Mesothelial cell of epicardium (in vitro differentiated cells): ENCODE results near the gene TYK2. TPM values are rescaled to one million over a fixed set of nuclear protein-coding genes. Genes with fewer than 3 reads are reported as not detected.
"Not testable (repeated sequence)": the region's sequence is repeated elsewhere in the genome, so short reads cannot be mapped to it uniquely, and the experiment has no call there.

Experiments
- DNase-seq, 2 experiments: peaks; one replicate each; pipeline ENCODE4 v3.0.0; 2021; ENCODE audit warnings: low spot score in 2 of 2; ENCODE audit not compliant: unreplicated experiment in 2 of 2
- H3K27ac Mint-ChIP-seq: 2 replicates; pipeline ENCODE4 v1.8.0; 2021; ENCODE audit warnings: mixed read lengths
- H3K27me3 Mint-ChIP-seq: 2 replicates; pipeline ENCODE4 v1.8.0; 2021; ENCODE audit warnings: low read depth, mixed read lengths
- H3K36me3 Mint-ChIP-seq: 2 replicates; pipeline ENCODE4 v1.8.0; 2021; ENCODE audit warnings: mixed read lengths
- H3K4me1 Mint-ChIP-seq: 2 replicates; pipeline ENCODE4 v1.8.0; 2021; ENCODE audit warnings: mixed read lengths
- H3K4me3 Mint-ChIP-seq: 2 replicates; pipeline ENCODE4 v1.8.0; 2021; ENCODE audit warnings: mild to moderate bottlenecking, moderate library complexity, mixed read lengths
- H3K9me3 Mint-ChIP-seq: 2 replicates; pipeline ENCODE4 v1.8.0; 2021; ENCODE audit warnings: mixed read lengths
- total RNA-seq: library from RNA; stranded (reverse); gene quantifications from 3 replicates; pipeline ENCODE4 v1.2.1, GENCODE V29; 2021
- TF ChIP-seq, protein P1 (sequence below): fragments of 200-600 bp; sonication (generic); IDR thresholded peaks from one replicate; pipeline ENCODE4 v1.5.0; 2021; ENCODE audit warnings: antibody characterized with exemption; ENCODE audit not compliant: unreplicated experiment

Gene TYK2
- total RNA-seq, 1 donor from 2014 or later: 142 TPM

DNA sequence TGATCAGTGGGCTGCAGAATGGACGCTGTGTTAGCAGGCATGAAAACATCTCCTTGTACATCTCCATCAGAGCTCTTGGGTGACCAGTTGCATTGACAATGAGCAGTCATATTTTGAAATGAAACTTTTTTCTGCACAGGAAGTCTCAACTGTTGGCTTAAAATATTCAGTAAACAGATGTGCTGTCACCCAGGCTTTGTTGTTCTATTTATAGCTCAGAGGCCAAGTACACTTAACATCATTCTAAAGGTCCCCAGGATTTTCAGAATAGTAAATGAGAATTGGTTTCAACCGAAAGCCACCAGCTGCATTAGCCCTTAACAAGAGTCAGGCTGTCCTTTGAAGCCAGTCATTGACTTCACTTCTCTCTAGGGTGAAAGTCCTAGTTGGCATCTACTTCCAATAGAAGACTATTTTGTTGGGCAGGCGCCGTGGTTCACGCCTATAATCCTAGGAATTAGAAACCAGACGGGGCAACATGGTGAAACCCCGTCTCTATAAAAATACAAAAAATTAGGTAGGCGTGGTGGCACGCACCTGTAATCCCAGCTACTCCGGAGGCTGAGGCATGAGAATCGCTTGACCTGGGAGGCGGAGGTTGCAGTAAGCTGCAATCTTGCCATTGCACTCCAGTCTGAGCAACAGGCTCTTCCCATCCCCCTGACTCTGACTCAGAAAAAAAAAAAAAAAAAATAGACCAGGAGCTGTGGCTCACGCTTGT, 32.0 kb upstream of the TYK2 start:
- TF ChIP-seq, protein P1, sequence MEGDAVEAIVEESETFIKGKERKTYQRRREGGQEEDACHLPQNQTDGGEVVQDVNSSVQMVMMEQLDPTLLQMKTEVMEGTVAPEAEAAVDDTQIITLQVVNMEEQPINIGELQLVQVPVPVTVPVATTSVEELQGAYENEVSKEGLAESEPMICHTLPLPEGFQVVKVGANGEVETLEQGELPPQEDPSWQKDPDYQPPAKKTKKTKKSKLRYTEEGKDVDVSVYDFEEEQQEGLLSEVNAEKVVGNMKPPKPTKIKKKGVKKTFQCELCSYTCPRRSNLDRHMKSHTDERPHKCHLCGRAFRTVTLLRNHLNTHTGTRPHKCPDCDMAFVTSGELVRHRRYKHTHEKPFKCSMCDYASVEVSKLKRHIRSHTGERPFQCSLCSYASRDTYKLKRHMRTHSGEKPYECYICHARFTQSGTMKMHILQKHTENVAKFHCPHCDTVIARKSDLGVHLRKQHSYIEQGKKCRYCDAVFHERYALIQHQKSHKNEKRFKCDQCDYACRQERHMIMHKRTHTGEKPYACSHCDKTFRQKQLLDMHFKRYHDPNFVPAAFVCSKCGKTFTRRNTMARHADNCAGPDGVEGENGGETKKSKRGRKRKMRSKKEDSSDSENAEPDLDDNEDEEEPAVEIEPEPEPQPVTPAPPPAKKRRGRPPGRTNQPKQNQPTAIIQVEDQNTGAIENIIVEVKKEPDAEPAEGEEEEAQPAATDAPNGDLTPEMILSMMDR: no peak
- Mint-ChIP-seq H3K27me3 (peaks cover 88% of the 10 kb centered on the region), H3K9me3 (no peaks in the 10 kb centered on the region), H3K27ac (no peak overlapping the region), H3K4me1 (peaks cover 3% of the 10 kb centered on the region), H3K36me3 (no peaks in the 10 kb centered on the region), H3K4me3 (no peak overlapping the region)
- no peak for DNase-seq

DNA sequence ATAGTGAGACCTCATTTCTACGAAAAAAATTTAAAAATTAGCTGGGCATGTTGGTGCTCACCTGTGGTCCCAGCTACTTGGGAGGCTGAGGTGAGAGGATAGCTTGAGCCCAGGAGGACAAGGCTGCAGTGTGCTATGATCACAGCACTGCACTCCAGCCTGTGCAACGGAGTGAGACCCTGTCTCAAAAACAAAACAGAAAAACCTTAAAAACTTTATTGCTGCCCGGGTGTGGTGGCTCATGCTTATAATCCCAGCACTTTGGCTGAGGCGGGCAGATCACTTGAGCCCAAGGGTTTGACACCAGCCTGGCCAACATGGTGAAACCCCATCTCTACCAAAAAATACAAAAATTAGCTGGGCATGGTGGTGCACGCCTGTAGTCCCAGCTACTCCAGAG, 30.9 kb upstream of the TYK2 start:
- peaks cover 87% of the 10 kb centered on the region for H3K27me3 Mint-ChIP-seq
- not testable (repeated sequence) for H3K4me3 Mint-ChIP-seq, DNase-seq, H3K36me3 Mint-ChIP-seq, H3K4me1 Mint-ChIP-seq, H3K9me3 Mint-ChIP-seq, H3K27ac Mint-ChIP-seq

DNA sequence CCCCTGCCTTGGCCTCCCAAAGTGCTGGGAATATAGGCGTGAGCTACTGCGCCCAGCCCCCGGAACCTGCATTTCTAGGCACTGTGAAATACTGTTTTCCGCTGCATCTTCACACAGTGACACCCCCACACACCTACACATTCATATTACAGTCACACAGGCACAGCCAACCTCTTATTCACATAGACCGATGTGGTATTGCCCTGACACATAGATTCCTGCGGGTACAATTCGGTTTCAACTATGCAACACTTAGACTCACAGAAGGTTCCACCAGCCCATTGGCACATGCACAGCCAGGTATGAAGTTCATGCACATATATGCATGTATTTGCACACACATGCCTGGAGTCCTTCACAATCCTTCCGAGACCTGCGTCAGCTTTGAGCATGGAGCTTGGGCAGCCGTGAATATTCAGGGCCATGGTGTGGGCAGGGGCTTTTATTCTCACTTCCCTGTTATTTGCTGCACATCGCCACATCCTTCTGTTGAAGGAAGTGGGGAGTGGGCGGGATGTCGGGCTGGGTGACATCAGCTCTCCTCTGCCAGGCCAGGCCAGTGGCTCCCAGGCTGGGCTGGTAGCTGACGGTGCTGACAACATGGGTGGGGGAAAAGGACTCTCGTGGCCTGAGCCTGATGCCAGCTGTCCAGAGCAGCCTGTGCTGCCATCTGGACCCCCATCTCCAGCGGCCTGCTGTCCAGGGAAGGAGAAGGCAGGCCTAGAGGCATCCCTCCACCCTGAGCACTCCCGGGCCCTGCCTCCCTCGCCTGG, 28.3 kb upstream of the TYK2 start:
- DNase-seq: no peak
- Mint-ChIP-seq H3K27me3 (peaks cover 88% of the 10 kb centered on the region), H3K36me3 (no peaks in the 10 kb centered on the region), H3K27ac (no peak overlapping the region), H3K4me3 (no peak overlapping the region), H3K4me1 (peaks cover 4% of the 10 kb centered on the region), H3K9me3 (no peaks in the 10 kb centered on the region)
- TF ChIP-seq, protein P1: no peak

DNA sequence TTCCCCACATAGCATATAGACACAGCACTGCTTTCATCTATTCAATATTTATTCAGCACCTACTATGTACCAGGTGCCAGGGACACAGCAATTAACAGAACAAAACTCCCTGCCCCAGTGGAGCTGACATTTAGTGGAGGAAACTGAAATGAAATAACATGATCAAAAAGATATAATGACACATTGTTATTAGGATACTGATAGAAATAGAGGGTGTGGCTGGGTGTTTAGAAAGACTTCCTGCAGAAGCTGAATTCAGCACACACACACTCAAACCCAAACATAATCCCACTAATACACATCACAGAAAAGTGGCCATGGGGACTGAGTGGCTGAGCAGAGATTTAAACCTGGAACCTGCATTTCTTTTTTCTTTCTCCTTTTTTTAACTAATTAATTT, 26.7 kb upstream of the TYK2 start:
- H3K36me3 Mint-ChIP-seq: no peaks in the 10 kb centered on the region
- H3K27ac Mint-ChIP-seq: no peak overlapping the region
- TF ChIP-seq, protein P1: no peak
- no peak for DNase-seq
- H3K27me3 Mint-ChIP-seq: peaks cover 76% of the 10 kb centered on the region
- peaks cover 10% of the 10 kb centered on the region for H3K4me1 Mint-ChIP-seq
- H3K9me3 Mint-ChIP-seq: no peaks in the 10 kb centered on the region
- H3K4me3 Mint-ChIP-seq: no peak overlapping the region

DNA sequence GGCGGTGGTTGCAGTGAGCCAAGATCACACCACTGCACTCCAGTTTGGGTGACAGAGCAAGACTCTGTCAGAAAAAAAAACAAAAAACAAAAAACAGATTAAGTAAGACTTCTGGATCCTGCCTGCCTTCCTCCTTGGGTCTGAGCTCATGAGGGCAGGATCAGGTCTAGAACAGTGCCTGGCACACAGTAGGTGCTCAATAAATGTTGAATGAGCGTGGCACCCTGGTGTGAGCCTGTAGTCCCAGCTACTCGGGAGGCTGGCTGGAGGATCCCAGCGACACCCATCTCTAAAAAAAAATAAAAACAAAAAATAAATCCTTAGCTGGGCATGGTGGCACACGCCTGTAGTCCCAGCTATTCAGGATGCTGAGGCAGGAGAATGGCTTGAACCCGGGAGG, 25.8 kb upstream of the TYK2 start:
- DNase-seq: no peak
- TF ChIP-seq, protein P1: no peak
- Mint-ChIP-seq H3K27ac (no peak overlapping the region), H3K4me1 (peaks cover 17% of the 10 kb centered on the region), H3K4me3 (no peak overlapping the region), H3K9me3 (no peaks in the 10 kb centered on the region), H3K27me3 (peaks cover 68% of the 10 kb centered on the region), H3K36me3 (no peaks in the 10 kb centered on the region)
